ENCODE measurements around the gene EXTL1. TPM values are rescaled to one million over a fixed set of nuclear protein-coding genes. Genes with fewer than 3 reads are reported as not detected.

The EXTL1 gene
- total and polyA plus RNA-seq, 7 experiments from 2014 or later, result 0.14 to 0.32 TPM; not detected in 5

DNA sequence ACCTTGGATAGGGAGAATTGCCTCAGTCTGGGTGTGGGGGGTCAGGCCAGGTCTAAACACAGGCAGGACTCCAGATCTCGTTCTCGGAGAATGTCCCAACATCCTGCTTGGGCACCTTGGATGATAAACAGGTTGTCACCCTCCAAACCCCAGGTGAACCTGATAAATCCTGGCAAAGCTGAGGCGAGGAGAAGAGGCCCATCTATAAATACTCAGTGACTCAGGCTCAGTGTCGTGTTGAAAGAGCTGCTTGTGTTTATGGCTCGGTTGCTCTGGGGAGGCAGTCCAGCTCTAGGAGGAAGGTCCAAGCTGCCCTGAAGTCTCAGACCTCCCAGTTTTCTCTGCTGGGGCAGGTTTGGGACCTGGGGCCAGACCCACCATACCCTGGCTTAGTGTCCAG lies 61.6 kb downstream of the EXTL1 start:
- no peaks in the 10 kb centered on the region for H3K9me3 ChIP-seq (ENCODE audit: control insufficient read depth in 2 of 3, low read length in 3 of 3)
- Mint-ChIP-seq H3K27ac (no peak overlapping the region), H3K36me3 (peaks cover 0 to 4% (median 0%) of the 10 kb centered on the region in 5 donors), H3K9me3 (no peaks in the 10 kb centered on the region), H3K4me1 (peaks cover 0 to 5% (median 0%) of the 10 kb centered on the region in 7 donors), H3K27me3 (peaks cover 8 to 41% (median 24%) of the 10 kb centered on the region in 5 donors), H3K4me3 (no peak overlapping the region)
- DNase-seq (no peak), ATAC-seq (no peak)
- H3K27ac ChIP-seq (ENCODE audit: low read depth, low read length), result no peak overlapping the region
- no peaks in the 10 kb centered on the region for H3K27me3 ChIP-seq (ENCODE audit: control insufficient read depth in 2 of 2, insufficient read depth in 2 of 2, low read length in 2 of 2)
- ChIA-PET POLR2A (no interaction called here), CTCF (interaction anchor here (1.1 kb wide), 1 partner anchor 49 kb away, joined by 3 read pairs; no protein-coding TSS in a partner anchor)
- no peak overlapping the region for H3K4me3 ChIP-seq (ENCODE audit: low read length)
- H3K36me3 ChIP-seq (ENCODE audit: control insufficient read depth in 2 of 3, insufficient read depth in 3 of 3, low read length in 3 of 3), result no peaks in the 10 kb centered on the region
- H3K4me1 ChIP-seq (ENCODE audit: control insufficient read depth in 2 of 2, insufficient read depth in 2 of 2, low read length in 2 of 2), result no peaks in the 10 kb centered on the region
- intact Hi-C loops (cut with micrococcal nuclease), result no loop called here

DNA sequence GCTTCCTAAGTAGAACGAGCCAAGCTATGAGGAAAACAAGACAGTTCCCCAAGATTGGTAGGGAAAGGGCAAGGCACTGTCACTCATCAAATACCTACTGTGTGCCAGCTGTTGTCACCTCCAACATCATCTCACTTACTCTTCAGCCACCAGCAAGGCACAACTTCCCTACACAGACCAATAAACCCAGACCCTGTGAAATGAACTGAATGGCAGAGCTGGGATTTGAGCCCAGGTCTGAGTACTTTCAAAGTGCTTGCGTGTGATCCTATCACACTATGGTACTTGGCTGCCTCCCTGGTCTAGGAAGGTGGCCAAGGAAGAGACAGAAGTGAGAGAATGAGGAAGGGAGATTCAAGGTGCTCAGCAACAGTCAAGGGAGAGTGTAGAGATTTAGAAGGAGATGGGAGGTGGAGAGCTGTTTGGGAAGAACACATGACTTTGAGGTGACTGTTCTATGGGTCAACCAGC lies 62.6 kb downstream of the EXTL1 start:
- H3K27ac Mint-ChIP-seq, result no peak overlapping the region
- Histone ChIP-seq H3K27ac (ENCODE audit: low read depth, low read length) (no peak overlapping the region), H3K9me3 (ENCODE audit: control insufficient read depth in 2 of 3, low read length in 3 of 3) (no peaks in the 10 kb centered on the region), H3K4me1 (ENCODE audit: control insufficient read depth in 2 of 2, insufficient read depth in 2 of 2, low read length in 2 of 2) (no peaks in the 10 kb centered on the region), H3K4me3 (ENCODE audit: low read length) (no peak overlapping the region), H3K36me3 (ENCODE audit: control insufficient read depth in 2 of 3, insufficient read depth in 3 of 3, low read length in 3 of 3) (no peaks in the 10 kb centered on the region), H3K27me3 (ENCODE audit: control insufficient read depth in 2 of 2, insufficient read depth in 2 of 2, low read length in 2 of 2) (no peaks in the 10 kb centered on the region)
- H3K9me3 Mint-ChIP-seq, result no peaks in the 10 kb centered on the region
- CTCF ChIA-PET, result interaction anchor here (0.7 to 1.1 kb wide), 2 partner anchors 50 to 215 kb away, joined by 3 read pairs; no protein-coding TSS in a partner anchor
- peaks cover 0 to 5% (median 0%) of the 10 kb centered on the region in 7 donors for H3K4me1 Mint-ChIP-seq
- H3K4me3 Mint-ChIP-seq, result peak overlapping the region in 1 of 10 donors; percentile 56
- ATAC-seq (no peak), DNase-seq (no peak)
- intact Hi-C loops (cut with micrococcal nuclease), result no loop called here
- H3K27me3 Mint-ChIP-seq, result peaks cover 8 to 35% (median 19%) of the 10 kb centered on the region in 5 donors
- POLR2A ChIA-PET, result interaction anchor here (0.6 kb wide), 1 partner anchor 112 kb away, joined by 4 read pairs; no protein-coding TSS in a partner anchor
- peaks cover 0 to 4% (median 0%) of the 10 kb centered on the region in 5 donors for H3K36me3 Mint-ChIP-seq

DNA sequence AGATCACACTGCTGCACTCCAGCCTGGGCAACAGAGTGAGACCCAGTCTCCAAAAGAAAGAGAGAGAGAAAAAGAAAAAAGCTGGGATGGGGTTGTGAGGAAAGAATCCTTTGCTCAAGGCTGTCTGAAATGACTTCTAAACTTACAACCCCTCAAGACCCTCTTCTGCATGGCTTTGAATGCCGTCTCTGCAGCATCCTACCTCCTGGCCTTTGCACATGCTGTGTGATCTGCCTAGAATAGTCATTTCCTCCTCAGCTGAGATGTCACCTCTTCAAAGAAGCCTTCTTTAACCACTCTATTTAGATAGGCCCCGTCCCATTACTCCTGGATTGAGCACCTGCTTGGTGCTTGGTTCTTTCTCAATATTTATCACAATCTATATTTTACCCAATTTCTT lies 63.3 kb downstream of the EXTL1 start:
- Mint-ChIP-seq H3K27me3 (peaks cover 8 to 33% (median 19%) of the 10 kb centered on the region in 5 donors), H3K4me3 (no peak overlapping the region), H3K4me1 (peaks cover 0 to 5% (median 0%) of the 10 kb centered on the region in 7 donors), H3K9me3 (no peaks in the 10 kb centered on the region), H3K36me3 (peaks cover 0 to 4% (median 0%) of the 10 kb centered on the region in 5 donors), H3K27ac (no peak overlapping the region)
- Histone ChIP-seq H3K4me3 (ENCODE audit: low read length) (no peak overlapping the region), H3K9me3 (ENCODE audit: control insufficient read depth in 2 of 3, low read length in 3 of 3) (no peaks in the 10 kb centered on the region), H3K27ac (ENCODE audit: low read depth, low read length) (no peak overlapping the region), H3K27me3 (ENCODE audit: control insufficient read depth in 2 of 2, insufficient read depth in 2 of 2, low read length in 2 of 2) (no peaks in the 10 kb centered on the region), H3K36me3 (ENCODE audit: control insufficient read depth in 2 of 3, insufficient read depth in 3 of 3, low read length in 3 of 3) (no peaks in the 10 kb centered on the region), H3K4me1 (ENCODE audit: control insufficient read depth in 2 of 2, insufficient read depth in 2 of 2, low read length in 2 of 2) (no peaks in the 10 kb centered on the region)
- intact Hi-C loops (cut with micrococcal nuclease), result no loop called here
- DNase-seq (no peak), ATAC-seq (no peak)
- ChIA-PET POLR2A (no interaction called here), CTCF (no interaction called here)

Other genes with a start within 250 kb of the EXTL1 start
- 10 to 100 TPM; 11.9 to 27.7 (median 25.8) TPM for gene SELENON, start 221.6 kb upstream of the EXTL1 start, total RNA-seq
- gene SELENON, start 221.6 kb upstream of the EXTL1 start, polyA plus RNA-seq, result 1 to 10 TPM; 2.6 to 5.6 TPM
- 10 to 100 TPM; 39.6 to 60.2 (median 42.3) TPM for gene MTFR1L, start 201.8 kb upstream of the EXTL1 start, total RNA-seq
- 10 to 100 TPM; 42.4 to 51.2 TPM for gene MTFR1L, start 201.8 kb upstream of the EXTL1 start, polyA plus RNA-seq
- gene AUNIP, start 162.3 kb upstream of the EXTL1 start, total RNA-seq, result 1 to 10 TPM in 1 of 5 experiments, under 1 TPM in 1, not detected in 3; 0.83 to 4.3 TPM
- gene AUNIP, start 162.3 kb upstream of the EXTL1 start, polyA plus RNA-seq, result not detected
- 1 to 10 TPM; 3.4 to 6.0 (median 4.0) TPM for gene PAQR7, start 146.1 kb upstream of the EXTL1 start, total RNA-seq
- under 1 TPM; 0.21 to 0.51 TPM for gene PAQR7, start 146.1 kb upstream of the EXTL1 start, polyA plus RNA-seq
- gene STMN1, start 115.4 kb upstream of the EXTL1 start, total RNA-seq, result 100 to 1,000 TPM in 1 of 5 experiments, 10 to 100 TPM in 4; 29.3 to 347 (median 75.3) TPM
- gene STMN1, start 115.4 kb upstream of the EXTL1 start, polyA plus RNA-seq, result 100 to 1,000 TPM; 247 to 289 TPM
- gene PAFAH2, start 23.7 kb upstream of the EXTL1 start, total RNA-seq, result 10 to 100 TPM; 11.4 to 36.0 (median 12.7) TPM
- gene PAFAH2, start 23.7 kb upstream of the EXTL1 start, polyA plus RNA-seq, result 10 to 100 TPM; 19.5 to 23.7 TPM
- not detected for gene SLC30A2, start 24.3 kb downstream of the EXTL1 start, total RNA-seq
- gene SLC30A2, start 24.3 kb downstream of the EXTL1 start, polyA plus RNA-seq, result not detected
- gene TRIM63, start 45.9 kb downstream of the EXTL1 start, total RNA-seq, result not detected
- not detected for gene TRIM63, start 45.9 kb downstream of the EXTL1 start, polyA plus RNA-seq
- gene PDIK1L, start 90.0 kb downstream of the EXTL1 start, total RNA-seq, result 10 to 100 TPM in 4 of 5 experiments, 1 to 10 TPM in 1; 9.1 to 29.6 (median 20.3) TPM
- gene PDIK1L, start 90.0 kb downstream of the EXTL1 start, polyA plus RNA-seq, result 1 to 10 TPM; 4.7 to 7.4 TPM
- not detected for gene FAM110D, start 137.3 kb downstream of the EXTL1 start, total RNA-seq
- gene FAM110D, start 137.3 kb downstream of the EXTL1 start, polyA plus RNA-seq, result not detected
- not detected for gene C1orf232, start 147.2 kb downstream of the EXTL1 start, total RNA-seq
- not detected for gene C1orf232, start 147.2 kb downstream of the EXTL1 start, polyA plus RNA-seq
- 10 to 100 TPM in 2 of 5 experiments, 1 to 10 TPM in 3; 7.8 to 36.3 (median 9.6) TPM for gene ZNF593, start 148.1 kb downstream of the EXTL1 start, total RNA-seq
- 10 to 100 TPM; 22.2 to 25.3 TPM for gene ZNF593, start 148.1 kb downstream of the EXTL1 start, polyA plus RNA-seq
- not detected for gene ZNF593OS, start 150.1 kb downstream of the EXTL1 start, total RNA-seq
- under 1 TPM in 1 of 2 donors, not detected in 1; 0.97 TPM for gene ZNF593OS, start 150.1 kb downstream of the EXTL1 start, polyA plus RNA-seq
- 1 to 10 TPM; 2.4 to 7.5 (median 4.6) TPM for gene CNKSR1, start 155.7 kb downstream of the EXTL1 start, total RNA-seq
- 1 to 10 TPM in 1 of 2 donors, under 1 TPM in 1; 0.63 to 1.4 TPM for gene CNKSR1, start 155.7 kb downstream of the EXTL1 start, polyA plus RNA-seq
- not detected for gene CATSPER4, start 168.8 kb downstream of the EXTL1 start, total RNA-seq
- not detected for gene CATSPER4, start 168.8 kb downstream of the EXTL1 start, polyA plus RNA-seq
- 10 to 100 TPM; 12.1 to 34.8 (median 20.7) TPM for gene CEP85, start 212.4 kb downstream of the EXTL1 start, total RNA-seq
- 10 to 100 TPM in 1 of 2 donors, 1 to 10 TPM in 1; 5.4 to 12.1 TPM for gene CEP85, start 212.4 kb downstream of the EXTL1 start, polyA plus RNA-seq

Data from naive thymus-derived CD4-positive, alpha-beta T cell (primary cell).